CD4-positive, alpha-beta T cell treated with Interleukin-12 subunit alpha and Interleukin-12 subunit beta, for 1 hour (primary cell): Measurements from ENCODE around the gene CACNA2D3.

ENCODE experiments used
- DNase-seq: peaks from one replicate; pipeline ENCODE4 v3.0.0-alpha.2; 2020

Gene CACNA2D3

DNA sequence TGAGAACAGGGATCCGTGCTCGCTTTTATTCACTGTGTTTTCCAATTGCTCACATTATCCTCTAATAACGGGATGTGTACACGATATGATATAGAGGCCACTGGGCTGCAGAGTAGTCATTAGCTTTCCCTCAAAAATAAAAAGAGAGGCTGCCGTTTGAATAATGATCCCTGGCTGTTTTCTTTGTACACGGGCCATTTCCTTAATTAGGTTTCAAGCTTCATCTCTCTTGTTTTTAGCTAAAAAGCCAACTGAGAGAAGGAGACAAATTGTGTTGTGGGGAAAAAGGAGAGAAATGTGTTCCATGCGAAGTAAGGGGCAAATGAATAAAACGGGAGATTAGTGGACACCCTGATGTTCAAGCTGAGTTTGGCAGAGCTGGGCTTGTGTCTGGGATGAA is 174.2 kb downstream of the CACNA2D3 start:
- DNase-seq: no peak

DNA sequence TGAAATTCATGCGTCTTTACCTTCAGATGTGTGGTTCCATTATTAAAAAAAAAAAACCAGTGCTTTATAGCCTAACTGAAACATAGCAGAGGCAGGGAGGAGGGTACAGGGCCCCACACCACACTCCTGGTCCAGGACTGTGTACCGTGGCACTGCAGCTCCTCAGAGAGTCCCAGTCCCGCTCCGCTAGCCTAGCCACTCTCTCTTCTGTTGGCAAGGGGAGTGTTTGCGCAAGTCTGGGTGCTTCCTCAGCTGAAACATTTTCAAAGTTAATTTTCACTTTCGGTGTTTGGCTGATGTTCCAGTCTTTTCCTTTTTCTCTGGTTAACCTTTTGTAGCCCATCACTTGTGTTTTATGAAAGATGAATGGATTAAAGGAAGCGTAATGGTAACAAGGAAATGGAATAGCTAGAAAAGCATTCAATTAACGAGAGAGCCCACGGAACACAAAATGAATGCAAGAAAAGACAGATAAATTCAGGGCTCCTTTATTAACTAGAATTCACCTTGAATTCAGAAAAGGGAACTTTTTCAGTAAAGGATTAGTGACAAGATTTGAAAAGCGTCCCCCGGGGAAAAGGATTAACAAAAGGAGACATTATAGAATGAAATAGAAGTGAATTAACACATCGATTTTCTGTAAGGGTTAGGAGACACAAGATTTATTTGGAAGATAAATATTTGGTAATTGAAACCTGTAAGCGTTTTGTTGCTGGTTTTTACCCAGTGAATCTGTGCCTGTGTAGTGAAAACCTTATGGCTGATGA is 177.0 kb downstream of the CACNA2D3 start:
- DNase-seq: no peak

DNA sequence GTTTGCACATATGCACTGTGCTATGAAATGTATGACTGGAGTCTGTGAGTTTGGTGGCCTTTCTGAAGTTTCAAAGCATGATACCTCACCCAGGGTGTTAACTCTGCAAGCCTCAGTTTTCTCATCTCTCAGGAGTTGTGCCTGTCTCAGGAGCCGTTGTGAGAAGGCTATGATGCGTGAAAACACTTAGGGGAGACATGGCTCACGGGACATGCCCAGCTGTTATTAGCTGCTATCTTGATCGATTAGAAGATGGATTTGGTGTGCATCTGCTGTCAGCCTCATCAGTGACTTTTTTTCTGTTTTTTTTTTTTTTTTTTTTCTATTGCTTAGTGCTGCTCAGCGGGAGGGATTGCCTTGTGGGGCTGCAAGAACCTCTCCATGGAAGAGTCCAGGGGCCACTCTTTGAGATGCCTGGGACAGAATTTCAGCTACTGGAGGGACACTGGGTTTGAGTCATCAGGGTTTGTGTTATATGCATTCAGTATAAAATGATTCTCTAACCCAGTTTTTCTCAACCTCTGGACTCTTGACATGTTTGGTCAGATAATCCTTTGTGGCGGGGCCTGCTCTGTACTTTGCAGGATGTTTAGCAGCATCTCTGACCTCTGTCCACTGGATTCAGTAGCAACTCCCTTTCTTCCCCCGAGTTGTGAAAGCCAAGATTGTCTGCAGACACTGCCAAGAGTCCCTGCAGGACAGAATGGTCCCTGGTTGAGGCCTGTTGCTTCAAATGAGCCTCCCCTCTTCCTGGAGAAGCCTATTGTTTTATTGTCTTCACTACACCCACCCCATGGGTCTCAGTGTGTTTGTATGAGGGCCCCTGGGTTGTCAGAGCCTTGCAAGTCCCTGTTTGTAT is 181.4 kb downstream of the CACNA2D3 start:
- no peak for DNase-seq

DNA sequence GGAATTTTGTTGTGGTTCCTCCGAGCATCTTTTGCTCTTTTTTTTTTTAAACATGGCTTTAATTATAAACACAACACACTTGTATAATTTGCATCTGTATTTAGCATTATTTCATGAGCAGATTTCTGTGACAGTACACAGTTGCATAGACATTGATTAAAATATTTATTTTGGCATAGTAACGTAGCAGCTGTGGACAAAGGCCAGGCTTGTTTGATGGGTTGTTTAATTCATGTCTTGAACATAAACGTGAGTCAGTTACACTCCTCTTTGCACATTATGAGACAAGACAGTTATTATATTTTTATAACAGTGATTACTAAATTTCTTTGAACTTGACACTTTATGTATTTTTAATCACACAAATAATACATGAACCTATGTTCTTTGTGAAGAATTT is 182.5 kb downstream of the CACNA2D3 start:
- no peak for DNase-seq

DNA sequence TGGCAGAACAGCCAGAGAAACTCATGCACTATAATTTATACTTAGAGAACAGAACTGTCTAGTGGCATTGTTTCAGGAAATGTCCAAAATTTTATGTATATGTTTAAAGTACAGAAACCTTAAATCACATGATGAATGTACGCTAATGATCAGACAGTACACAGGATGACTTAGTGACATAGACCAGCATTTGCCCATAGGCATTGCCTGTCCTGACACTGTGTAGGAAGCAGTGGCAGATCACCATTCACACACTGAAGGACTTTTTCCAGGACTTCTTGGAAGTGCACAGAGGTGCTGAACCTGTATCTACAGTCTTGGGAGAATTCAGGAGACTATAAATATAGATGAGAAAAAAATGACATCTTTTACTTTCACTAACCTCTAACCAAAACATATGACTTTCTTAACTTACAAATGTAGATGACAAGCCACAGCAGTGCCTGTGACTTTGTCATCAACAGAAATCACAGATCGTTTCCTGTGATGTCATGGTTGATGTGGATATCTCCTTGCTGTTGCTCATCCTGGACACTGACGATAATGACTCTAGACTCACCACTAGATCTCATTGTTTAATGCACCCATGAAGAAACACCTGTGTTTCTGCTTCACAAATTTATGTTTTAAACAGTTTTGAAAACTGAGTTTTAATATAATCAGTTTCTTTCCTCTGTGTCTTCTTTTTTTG is 183.2 kb downstream of the CACNA2D3 start:
- no peak for DNase-seq

DNA sequence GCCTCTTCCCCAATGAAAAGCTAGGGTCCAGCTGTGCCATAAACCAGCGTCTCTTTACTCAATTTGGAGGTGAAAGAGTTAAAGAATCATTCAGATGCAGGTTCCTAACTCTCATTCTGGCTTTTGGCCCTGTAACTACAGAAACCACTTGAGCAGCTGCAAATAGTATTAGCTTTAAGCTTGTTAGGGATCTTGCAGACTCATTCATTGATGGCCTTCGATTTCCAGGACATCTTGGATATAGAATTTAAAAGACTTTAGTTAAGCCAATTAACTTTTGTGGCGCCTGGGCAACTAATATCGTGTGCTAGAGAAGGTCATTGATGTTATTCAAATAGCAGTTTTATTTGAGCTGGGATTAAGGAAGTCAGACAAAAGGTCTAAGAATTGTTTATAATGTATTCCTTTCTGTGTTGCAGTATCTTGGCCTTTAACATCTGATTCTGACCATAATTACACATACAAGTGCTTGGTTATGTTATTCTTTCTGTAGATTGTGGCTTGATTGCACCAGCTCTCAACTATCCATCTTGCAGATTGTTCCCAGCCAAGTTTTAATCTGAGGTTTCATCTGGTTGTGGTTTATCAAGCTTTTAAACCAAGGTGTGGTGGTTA is 185.3 kb downstream of the CACNA2D3 start:
- DNase-seq: no peak

DNA sequence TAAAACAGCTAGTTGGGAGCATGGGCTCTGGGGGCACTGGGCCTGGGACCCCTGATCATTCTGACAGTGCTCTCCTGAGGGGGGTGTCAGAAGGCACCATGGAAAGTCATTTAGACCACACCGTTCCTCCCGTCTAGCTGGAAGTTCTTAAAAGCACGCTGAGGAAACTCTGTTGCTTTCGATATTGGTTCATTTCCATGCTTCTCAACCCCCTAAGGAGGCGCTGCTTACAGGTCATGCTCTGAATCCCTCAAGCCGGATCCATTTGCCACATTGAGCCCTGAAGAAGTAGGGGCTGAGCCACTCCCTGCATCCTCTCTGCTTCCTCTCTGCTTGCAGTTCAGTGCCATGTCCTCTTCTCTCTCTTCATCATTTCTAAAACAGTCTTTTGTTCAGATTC is 187.2 kb downstream of the CACNA2D3 start:
- no peak for DNase-seq

DNA sequence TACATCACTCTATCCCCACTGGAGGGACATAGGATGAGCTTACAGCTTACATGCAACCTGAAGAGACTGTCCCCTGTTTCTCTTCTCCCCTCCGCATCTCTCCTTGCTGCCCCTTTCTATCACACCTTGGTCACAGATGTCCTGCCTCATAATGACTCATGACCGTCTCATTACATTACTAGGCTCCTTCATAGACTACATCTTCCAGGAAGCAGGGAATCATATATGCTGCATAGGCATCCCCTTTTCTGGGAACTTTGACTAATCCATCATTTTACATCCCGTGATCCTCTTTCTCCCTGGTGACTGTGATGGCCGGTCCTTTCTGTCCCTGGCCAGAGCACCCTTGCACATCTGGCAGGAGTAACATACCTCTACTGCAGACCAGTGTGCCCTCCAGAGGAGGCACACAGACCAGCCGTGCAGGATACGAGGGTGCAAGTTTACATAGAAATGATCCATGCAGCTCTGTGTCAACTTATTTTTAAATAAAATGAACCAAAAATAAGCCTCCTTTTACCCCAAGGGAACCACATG is 188.9 kb downstream of the CACNA2D3 start:
- DNase-seq: no peak

DNA sequence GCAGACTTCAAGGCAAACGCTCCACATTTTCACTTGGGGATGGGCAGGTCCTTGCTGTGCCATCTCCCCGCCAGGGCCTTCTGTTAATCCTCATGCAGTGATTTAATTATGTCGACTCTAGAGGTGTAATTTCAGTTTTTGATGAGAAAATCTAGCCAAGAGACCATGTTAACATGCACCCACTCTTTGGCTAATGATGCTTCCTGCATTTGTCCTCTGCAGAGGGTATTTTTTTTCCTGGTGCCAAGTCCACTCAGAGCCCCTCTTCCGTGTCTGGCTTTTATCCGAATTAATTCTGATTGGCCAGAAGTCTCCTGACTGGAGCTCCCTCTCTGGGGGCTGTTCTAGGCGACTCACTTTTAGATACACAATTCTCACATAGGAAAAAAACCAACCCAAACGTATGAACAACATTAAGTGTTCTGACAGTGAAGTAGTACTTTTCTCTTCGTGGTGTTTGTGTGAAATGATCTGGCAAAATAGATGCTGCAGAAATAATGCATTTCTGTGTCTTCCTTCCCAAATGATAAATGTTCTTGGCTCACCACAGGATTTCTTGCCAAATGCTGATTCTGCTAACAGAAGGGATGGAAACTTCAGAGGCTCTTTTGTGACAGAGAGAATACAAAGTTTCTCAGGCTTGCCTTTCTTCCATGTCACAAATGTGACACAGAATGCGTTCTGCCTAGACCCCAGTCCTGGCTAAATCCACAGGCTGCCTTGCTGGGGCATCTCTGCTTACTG is 190.0 kb downstream of the CACNA2D3 start:
- no peak for DNase-seq

DNA sequence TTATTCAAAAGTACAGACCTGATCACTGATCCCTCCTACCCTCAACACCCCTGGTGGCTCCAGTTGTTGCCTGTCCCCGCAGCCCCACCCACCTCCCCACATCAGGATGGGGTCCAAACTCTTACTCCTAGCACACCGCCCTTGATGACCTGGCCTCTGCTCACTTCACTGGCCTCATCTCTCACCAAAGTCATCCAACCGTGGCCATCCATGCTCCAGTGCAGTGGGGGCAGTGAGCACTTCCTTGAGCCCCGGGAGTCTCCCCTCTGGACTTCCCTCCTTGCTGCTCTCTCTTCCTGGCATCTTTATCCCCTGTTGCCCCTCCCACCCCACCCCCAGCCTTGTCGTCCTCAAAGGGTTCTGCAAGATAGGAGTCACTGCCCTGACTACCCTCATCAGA is 191.1 kb downstream of the CACNA2D3 start:
- no peak for DNase-seq

DNA sequence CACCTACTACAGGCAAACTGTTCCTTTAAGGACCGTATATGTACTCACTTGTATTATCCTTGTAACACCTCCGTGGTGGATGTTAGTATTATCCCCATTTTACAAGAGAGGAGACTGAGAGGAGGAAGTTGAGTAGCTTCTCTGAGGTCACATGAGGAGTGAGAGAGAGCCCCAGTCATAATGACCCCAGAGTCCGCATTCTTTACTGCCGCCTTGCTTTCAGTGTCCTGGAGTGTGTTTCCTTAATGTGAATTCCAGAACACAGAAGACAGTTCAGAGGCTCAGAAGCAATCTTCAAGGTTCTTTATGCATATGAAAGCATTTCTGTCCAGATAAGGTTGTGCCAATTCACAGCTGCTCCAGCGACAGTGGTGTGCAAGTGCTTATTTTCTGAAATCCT is 199.2 kb downstream of the CACNA2D3 start:
- no peak for DNase-seq

DNA sequence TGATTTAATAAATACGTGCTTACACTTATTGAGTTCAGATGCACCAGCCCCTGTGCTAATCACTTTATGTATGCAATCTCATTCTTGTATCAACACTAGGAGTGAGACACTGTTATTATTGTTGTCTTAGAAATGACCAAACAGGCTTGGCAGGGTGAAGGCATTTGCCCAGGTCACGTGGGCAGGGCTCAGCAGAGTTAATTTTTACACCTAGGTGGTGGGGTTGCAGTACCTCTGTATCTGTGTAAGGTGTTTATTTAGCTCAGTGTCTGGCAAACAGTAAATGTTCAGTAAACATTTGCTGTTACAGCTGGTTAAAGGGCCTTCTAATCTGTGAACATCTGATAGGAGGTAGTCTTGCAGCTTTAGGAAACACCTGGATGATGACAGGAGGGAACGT is 200.0 kb downstream of the CACNA2D3 start:
- DNase-seq: no peak

DNA sequence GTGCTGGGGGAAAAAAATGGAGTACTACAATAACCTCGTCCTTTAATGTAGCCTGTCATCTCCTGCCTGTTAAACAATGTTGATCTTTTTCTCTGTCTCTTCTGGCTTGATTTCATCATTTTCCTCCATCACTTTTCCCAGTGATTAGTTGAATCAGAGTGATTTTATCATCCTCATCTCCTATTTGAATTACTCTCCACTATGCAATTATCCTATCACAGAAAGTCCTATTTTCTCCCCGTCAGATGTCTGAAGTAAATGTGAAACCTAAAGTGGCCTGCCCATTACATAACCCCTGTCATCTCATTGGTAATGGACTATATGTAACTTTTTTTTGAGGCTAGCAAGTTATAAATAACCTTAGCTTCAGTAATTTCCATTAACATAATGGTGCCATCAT is 201.8 kb downstream of the CACNA2D3 start:
- no peak for DNase-seq

DNA sequence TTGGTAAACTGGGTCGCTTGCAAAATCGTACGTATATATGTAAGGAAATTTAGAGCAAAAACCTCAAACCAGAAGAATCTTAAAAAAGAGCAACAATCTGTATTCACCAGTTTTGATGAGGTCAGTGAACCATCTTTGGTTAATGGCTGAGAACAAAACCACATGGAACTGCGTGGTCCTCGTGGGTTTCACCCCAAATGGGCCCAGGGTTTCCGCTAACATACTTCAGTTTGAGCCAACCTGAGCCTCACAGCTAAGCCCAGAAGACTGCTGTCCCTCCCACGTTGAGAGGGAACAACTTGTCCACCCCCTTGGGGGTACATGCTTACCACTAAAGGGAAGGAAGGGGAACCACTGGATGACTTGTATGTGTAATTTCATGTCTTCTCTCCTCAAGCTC is 204.6 kb downstream of the CACNA2D3 start:
- no peak for DNase-seq

DNA sequence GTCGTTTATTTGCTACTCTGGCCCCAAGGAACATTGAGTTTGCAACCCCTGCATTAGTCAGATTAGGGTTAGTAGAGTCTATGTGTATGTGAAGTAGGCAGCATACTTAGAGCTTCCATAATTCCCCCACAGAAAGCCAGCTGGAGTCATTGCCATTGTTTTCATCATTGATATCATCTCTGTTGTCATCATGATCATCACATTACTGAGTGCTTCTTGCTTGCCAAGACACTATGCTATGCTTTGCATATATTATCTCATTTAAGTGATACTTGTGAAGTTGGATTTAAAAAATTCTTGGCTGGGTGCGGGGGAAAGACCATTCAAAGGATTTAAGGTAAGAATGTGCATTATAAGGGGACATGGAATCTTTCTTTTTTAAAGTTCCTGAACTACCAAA is 209.0 kb downstream of the CACNA2D3 start:
- DNase-seq: no peak

DNA sequence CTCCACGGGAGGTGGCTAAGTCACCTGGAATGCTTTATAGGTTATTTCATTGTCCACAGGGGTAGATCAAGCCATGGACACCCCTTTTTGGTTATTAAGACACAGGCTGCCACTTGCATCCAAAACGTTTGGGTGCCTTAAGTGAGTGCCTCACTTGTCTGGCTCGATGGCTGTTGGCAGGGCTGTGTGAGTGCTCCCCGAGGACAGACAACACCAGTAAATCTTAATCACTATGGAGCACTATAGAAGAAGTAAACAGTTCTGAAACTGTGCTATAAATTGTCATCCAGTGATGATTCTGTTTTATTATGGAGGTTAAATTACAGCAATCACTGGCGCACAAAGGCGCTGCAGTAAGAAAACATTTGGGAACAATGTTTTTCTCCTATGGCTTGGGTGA is 215.5 kb downstream of the CACNA2D3 start:
- DNase-seq: no peak

DNA sequence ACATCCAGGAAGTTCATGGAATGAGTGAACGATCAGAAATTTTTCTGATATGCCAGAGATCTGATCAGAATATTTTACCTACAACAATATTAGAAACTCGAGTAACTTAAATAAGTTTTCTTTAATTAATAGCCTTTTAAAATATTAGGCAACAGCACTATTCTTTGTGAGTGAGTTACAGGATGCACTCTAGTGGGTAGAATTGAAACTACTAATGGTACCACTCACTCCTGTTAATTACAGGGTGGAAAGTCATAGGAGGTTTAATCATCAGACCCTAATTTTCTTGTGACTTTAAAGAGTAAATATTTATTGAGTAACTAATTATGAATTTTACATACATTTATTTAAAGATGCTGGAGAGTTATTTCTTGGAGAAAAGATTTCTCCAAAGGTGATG is 217.3 kb downstream of the CACNA2D3 start:
- no peak for DNase-seq

DNA sequence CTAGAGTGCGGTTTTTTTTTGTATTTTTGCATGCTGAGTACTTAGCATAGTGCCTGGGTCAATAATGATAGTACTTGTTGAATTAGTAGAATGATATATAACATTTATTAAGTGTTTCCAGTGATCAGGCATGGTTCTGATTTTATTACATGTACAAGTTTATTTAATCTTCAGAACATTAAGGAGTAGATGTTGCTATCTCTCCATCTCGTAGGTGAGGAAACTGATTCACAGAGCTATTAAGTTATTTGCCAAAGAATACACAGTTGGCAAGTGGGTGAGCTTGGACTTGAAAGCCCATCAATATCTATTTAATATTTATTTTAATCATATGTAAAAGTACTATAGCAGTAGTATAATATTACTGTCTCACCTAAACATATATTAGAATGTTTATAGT is 219.5 kb downstream of the CACNA2D3 start:
- DNase-seq: no peak

DNA sequence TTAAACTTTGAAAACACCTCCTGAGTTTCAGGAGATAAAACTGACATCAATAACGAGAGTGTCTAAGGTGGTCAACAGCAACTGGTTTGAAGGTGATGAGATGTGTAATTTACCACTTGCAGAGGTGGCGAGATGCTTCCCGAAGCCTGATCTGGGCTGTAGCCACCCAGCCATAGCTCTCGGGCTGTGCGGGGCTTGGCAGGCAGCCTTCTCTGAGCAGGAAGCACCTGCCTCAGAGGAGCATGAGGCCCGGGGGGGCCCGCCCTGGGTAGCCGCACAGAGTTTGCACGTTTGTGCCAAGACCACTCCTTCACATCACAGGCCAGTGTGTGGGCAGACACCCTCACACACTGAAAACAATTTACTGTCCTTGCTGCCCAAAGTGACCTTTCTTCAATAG is 220.3 kb downstream of the CACNA2D3 start:
- DNase-seq: no peak

DNA sequence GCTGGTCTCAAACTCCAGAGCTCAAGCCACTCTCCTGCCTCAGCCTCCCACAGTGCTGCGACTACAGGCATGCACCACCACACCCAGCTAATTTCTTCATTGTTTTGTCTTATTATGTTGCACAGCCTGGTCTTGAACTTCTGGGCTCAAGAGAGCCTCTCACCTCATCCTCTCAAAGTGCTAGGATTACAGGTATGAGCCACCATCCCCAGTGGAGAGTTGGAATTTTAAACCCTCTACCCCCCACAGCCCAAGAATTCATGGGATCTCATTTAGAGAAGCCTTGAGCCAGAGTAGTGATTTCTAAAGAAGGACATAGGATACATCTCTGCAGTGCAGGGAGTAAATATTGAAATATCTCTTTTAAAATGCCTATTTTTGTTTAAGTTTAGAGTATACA is 221.1 kb downstream of the CACNA2D3 start:
- DNase-seq: no peak

DNA sequence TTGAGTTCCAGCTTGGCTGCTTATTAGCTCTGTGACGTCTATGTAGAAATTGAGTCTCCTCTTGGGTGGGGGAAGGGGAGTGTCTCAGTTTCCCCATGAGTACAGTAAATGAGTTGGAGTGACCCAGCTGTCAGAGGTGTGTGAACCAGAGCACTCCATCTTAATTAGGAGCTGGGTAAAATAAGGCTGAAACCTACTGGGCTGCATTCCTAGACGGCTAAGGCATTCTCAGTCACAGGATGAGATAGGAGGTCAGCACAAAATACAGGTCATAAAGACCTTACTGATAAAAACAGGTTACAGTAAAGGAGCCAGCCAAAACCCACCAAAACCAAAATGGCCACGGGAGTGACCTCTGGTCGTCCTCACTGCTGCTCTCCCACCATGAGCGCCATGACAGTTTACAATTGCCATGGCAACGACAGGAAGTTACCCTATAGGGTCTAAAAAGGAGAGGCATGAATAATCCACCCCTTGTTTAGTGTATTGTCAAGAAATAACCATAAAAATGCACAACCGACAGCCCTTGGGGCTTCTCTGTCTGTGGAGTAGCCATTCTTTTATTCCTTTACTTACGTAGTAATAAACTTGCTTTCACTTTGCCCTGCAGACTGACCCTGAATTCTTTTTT is 222.4 kb downstream of the CACNA2D3 start:
- no peak for DNase-seq

DNA sequence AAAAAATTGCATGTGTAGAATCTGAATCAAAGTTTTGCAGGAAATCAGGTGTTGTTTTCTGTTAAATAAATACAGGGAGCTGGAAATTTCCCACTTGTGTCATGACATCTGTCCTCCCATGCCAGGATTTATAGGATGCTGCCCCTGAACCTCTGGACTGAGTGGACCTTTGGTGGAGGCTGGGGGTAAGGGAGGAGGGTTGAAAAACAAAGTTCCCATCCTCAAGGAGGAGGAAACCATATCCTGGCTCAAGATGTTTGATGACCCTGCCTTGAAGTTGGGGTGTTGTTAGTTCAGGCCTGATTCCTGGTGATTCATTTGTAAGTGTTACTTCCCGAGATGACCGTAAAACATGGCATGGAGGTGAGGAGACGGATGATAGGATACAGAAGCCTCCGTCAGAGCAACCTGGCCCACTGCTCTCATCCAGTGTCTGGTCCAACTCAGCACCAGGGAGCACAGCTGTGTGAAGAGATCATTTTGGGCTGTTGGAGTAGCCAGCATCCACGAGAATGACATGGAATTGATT is 223.6 kb downstream of the CACNA2D3 start:
- no peak for DNase-seq
